ENCODE measurements around the gene RGL2.

The RGL2 gene

DNA sequence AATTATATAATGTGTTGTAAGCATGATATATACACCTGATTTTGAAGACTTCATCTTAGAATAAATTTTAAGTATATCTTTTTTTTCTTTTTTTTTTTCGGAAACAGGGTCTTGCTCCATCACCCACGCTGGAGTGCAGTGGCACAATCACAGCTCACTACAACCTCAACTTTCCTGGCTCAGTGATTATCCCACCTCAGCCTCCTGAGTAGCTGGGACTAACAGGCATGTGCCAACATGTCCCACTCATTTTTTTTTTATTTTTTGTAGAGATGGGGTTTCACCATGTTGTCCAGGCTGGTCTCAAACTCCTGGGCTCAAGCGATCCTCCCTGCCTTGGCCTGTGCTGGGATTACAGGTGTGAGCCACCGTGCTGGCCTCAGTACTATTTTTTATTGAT lies 44.2 kb downstream of the RGL2 start:
- Histone ChIP-seq H3K79me2 (ENCODE audit: insufficient read depth, low read length) (no peaks in the 10 kb centered on the region), H3K4me2 (ENCODE audit: low read length) (no peak overlapping the region), H3K27me3 (ENCODE audit: insufficient read depth, low read length) (no peaks in the 10 kb centered on the region), H3K4me3 (ENCODE audit: low read depth, low read length, poor library complexity, severe bottlenecking) (no peak overlapping the region), H3K9ac (ENCODE audit: low read length) (no peak overlapping the region), H3K9me2 (ENCODE audit: low read depth, low read length) (no peaks in the 10 kb centered on the region), H3K36me3 (ENCODE audit: insufficient read depth, low read length) (peaks cover 37% of the 10 kb centered on the region), H3K9me3 (ENCODE audit: low read length) (no peaks in the 10 kb centered on the region), H2AFZ (ENCODE audit: low read length) (no peak overlapping the region), H4K20me1 (ENCODE audit: insufficient read depth, low read length) (no peaks in the 10 kb centered on the region), H3F3A (ENCODE audit: insufficient read depth, low read length) (no peaks in the 10 kb centered on the region), H3K4me1 (ENCODE audit: insufficient read depth, low read length, severe bottlenecking) (peaks cover 11% of the 10 kb centered on the region), H3K27ac (ENCODE audit: low read depth, low read length, poor library complexity, severe bottlenecking) (no peak overlapping the region)
- TF ChIP-seq, protein P1, sequence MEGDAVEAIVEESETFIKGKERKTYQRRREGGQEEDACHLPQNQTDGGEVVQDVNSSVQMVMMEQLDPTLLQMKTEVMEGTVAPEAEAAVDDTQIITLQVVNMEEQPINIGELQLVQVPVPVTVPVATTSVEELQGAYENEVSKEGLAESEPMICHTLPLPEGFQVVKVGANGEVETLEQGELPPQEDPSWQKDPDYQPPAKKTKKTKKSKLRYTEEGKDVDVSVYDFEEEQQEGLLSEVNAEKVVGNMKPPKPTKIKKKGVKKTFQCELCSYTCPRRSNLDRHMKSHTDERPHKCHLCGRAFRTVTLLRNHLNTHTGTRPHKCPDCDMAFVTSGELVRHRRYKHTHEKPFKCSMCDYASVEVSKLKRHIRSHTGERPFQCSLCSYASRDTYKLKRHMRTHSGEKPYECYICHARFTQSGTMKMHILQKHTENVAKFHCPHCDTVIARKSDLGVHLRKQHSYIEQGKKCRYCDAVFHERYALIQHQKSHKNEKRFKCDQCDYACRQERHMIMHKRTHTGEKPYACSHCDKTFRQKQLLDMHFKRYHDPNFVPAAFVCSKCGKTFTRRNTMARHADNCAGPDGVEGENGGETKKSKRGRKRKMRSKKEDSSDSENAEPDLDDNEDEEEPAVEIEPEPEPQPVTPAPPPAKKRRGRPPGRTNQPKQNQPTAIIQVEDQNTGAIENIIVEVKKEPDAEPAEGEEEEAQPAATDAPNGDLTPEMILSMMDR (IDR thresholded peaks at IDR 0.05; ENCODE audit: low read length) = no peak
- no peak for TF ChIP-seq EZH2 (IDR thresholded peaks at IDR 0.05; ENCODE audit: borderline replicate concordance, low read length)

DNA sequence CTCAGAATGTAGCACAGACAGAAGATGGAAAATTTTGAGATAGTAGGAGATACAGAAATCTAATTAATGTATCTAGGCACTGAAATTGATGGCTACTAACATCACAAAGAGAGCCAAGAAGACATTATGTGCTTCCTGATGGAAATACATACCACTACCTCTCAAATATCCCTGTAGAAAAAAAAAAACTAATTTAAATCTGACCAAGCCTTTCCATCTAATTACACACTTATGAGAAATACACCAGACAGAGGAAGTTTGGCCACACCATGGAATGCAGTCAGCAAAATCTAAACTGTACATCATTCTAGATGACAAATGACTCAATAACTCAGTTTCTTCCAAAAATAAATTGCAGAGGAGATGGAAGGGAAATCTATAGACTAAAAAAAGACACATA lies 46.0 kb downstream of the RGL2 start:
- Histone ChIP-seq H2AFZ (ENCODE audit: low read length) (no peak overlapping the region), H4K20me1 (ENCODE audit: insufficient read depth, low read length) (no peaks in the 10 kb centered on the region), H3K4me3 (ENCODE audit: low read depth, low read length, poor library complexity, severe bottlenecking) (no peak overlapping the region), H3K9me2 (ENCODE audit: low read depth, low read length) (no peaks in the 10 kb centered on the region), H3K36me3 (ENCODE audit: insufficient read depth, low read length) (peaks cover 20% of the 10 kb centered on the region), H3K4me2 (ENCODE audit: low read length) (no peak overlapping the region), H3K27ac (ENCODE audit: low read depth, low read length, poor library complexity, severe bottlenecking) (no peak overlapping the region), H3K4me1 (ENCODE audit: insufficient read depth, low read length, severe bottlenecking) (peaks cover 24% of the 10 kb centered on the region), H3K79me2 (ENCODE audit: insufficient read depth, low read length) (no peaks in the 10 kb centered on the region), H3K9me3 (ENCODE audit: low read length) (no peaks in the 10 kb centered on the region), H3K27me3 (ENCODE audit: insufficient read depth, low read length) (no peaks in the 10 kb centered on the region), H3K9ac (ENCODE audit: low read length) (no peak overlapping the region), H3F3A (ENCODE audit: insufficient read depth, low read length) (no peaks in the 10 kb centered on the region)
- TF ChIP-seq EZH2 (IDR thresholded peaks at IDR 0.05; ENCODE audit: borderline replicate concordance, low read length) = no peak
- TF ChIP-seq, protein P1 (IDR thresholded peaks at IDR 0.05; ENCODE audit: low read length) = no peak

DNA sequence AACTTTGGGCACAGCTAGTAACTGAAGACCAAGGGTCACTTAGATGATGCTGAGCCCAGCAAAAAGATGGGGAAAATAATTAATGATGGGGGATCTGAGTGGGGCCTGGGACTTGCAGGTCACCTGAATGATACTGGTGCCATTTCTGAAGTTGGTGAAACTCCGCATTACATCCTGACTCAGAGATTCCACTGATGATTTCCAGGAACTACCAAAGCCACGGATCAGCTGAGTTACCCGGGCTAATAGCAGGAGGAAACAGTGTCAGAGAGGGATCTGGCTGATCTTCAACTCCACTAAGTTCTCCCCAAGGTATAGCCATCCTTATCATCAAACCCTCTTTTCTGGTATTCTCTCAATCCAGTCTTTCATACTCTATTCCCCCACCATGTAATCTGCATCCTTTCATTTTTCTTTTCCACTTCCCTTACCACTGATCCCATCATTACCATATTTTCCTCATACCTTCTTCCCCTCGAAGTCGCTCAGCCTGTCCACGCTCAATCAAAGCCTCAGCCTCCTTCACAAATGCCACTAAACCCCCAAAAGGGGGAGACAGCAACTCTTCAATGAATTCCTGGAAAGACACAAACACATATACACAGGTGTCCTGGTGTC lies 47.2 kb downstream of the RGL2 start:
- no peak overlapping the region for H2AFZ ChIP-seq (ENCODE audit: low read length)
- H3K9me3 ChIP-seq (ENCODE audit: low read length) = no peaks in the 10 kb centered on the region
- TF ChIP-seq, protein P1 (IDR thresholded peaks at IDR 0.05; ENCODE audit: low read length) = no peak
- TF ChIP-seq EZH2 (IDR thresholded peaks at IDR 0.05; ENCODE audit: borderline replicate concordance, low read length) = no peak
- no peaks in the 10 kb centered on the region for H3F3A ChIP-seq (ENCODE audit: insufficient read depth, low read length)
- peaks cover 24% of the 10 kb centered on the region for H3K4me1 ChIP-seq (ENCODE audit: insufficient read depth, low read length, severe bottlenecking)
- peaks cover 12% of the 10 kb centered on the region; the same call in 1 of the 2 replicates for H3K36me3 ChIP-seq (ENCODE audit: insufficient read depth, low read length)
- no peaks in the 10 kb centered on the region for H4K20me1 ChIP-seq (ENCODE audit: insufficient read depth, low read length)
- H3K4me3 ChIP-seq (ENCODE audit: low read depth, low read length, poor library complexity, severe bottlenecking) = no peak overlapping the region
- H3K9me2 ChIP-seq (ENCODE audit: low read depth, low read length) = no peaks in the 10 kb centered on the region
- no peak overlapping the region for H3K9ac ChIP-seq (ENCODE audit: low read length)
- no peak overlapping the region for H3K4me2 ChIP-seq (ENCODE audit: low read length)
- no peak overlapping the region for H3K27ac ChIP-seq (ENCODE audit: low read depth, low read length, poor library complexity, severe bottlenecking)
- H3K27me3 ChIP-seq (ENCODE audit: insufficient read depth, low read length) = no peaks in the 10 kb centered on the region
- H3K79me2 ChIP-seq (ENCODE audit: insufficient read depth, low read length) = no peaks in the 10 kb centered on the region

All from OCI-LY1 (cell line).